ENCODE measurements around the gene SPON1.
"Not testable (repeated sequence)": the region's sequence is repeated elsewhere in the genome, so short reads cannot be mapped to it uniquely, and the experiment has no call there.

SPON1 gene

GRCh38 chr11:14127679-14128078 lies 165.2 kb downstream of the SPON1 start:
- no peak for DNase-seq (ENCODE audit: low spot score)

GRCh38 chr11:14132312-14132711 lies 169.8 kb downstream of the SPON1 start:
- no peak for DNase-seq (ENCODE audit: low spot score)

- no peak for DNase-seq (ENCODE audit: low spot score)
Observed at GRCh38 chr11:14133381-14133780, 170.9 kb downstream of the SPON1 start.

- no peak for DNase-seq (ENCODE audit: low spot score)
Observed at GRCh38 chr11:14136561-14136960, 174.0 kb downstream of the SPON1 start.

GRCh38 chr11:14137284-14137683 lies 174.8 kb downstream of the SPON1 start:
- no peak for DNase-seq (ENCODE audit: low spot score)

- no peak for DNase-seq (ENCODE audit: low spot score)
Observed at GRCh38 chr11:14140991-14141390, 178.5 kb downstream of the SPON1 start.

- no peak for DNase-seq (ENCODE audit: low spot score)
Observed at GRCh38 chr11:14141676-14142075, 179.2 kb downstream of the SPON1 start.

GRCh38 chr11:14144934-14145333 lies 182.4 kb downstream of the SPON1 start:
- no peak for DNase-seq (ENCODE audit: low spot score)

GRCh38 chr11:14148653-14149273 lies 186.2 kb downstream of the SPON1 start:
- DNase-seq (ENCODE audit: low spot score) = no peak

GRCh38 chr11:14149683-14150082 lies 187.2 kb downstream of the SPON1 start:
- no peak for DNase-seq (ENCODE audit: low spot score)

- no peak for DNase-seq (ENCODE audit: low spot score)
Observed at GRCh38 chr11:14150878-14151277, 188.4 kb downstream of the SPON1 start.

GRCh38 chr11:14154103-14154502 lies 191.6 kb downstream of the SPON1 start:
- not testable (repeated sequence) for DNase-seq (ENCODE audit: low spot score)

GRCh38 chr11:14158393-14158792 lies 195.9 kb downstream of the SPON1 start:
- DNase-seq (ENCODE audit: low spot score) = no peak

- no peak for DNase-seq (ENCODE audit: low spot score)
Observed at GRCh38 chr11:14163576-14163975, 201.1 kb downstream of the SPON1 start.

GRCh38 chr11:14173679-14174078 lies 211.2 kb downstream of the SPON1 start:
- not testable (repeated sequence) for DNase-seq (ENCODE audit: low spot score)

GRCh38 chr11:14179116-14179820 lies 216.7 kb downstream of the SPON1 start:
- no peak for DNase-seq (ENCODE audit: low spot score)

GRCh38 chr11:14181121-14181520 lies 218.6 kb downstream of the SPON1 start:
- DNase-seq (ENCODE audit: low spot score) = no peak

- no peak for DNase-seq (ENCODE audit: low spot score)
Observed at GRCh38 chr11:14182833-14183364, 220.4 kb downstream of the SPON1 start.

- no peak for DNase-seq (ENCODE audit: low spot score)
Observed at GRCh38 chr11:14184028-14184940, 221.8 kb downstream of the SPON1 start.

- DNase-seq (ENCODE audit: low spot score) = no peak
Observed at GRCh38 chr11:14185461-14185860, 222.9 kb downstream of the SPON1 start.

GRCh38 chr11:14186046-14186775 lies 223.7 kb downstream of the SPON1 start:
- DNase-seq (ENCODE audit: low spot score) = no peak

GRCh38 chr11:14189874-14190273 lies 227.4 kb downstream of the SPON1 start:
- no peak for DNase-seq (ENCODE audit: low spot score)

Data from hematopoietic multipotent progenitor cell treated with erythropoietin and hydrocortisone succinate and interleukin-3 and kit ligand, for 15 days (in vitro differentiated cells).